Omental fat pad (tissue), 4 donors: Measurements from ENCODE around the gene MYO1E. TPM values are rescaled to one million over a fixed set of nuclear protein-coding genes. Genes with fewer than 3 reads are reported as not detected.
"Not testable (repeated sequence)": the region's sequence is repeated elsewhere in the genome, so short reads cannot be mapped to it uniquely, and the experiment has no call there.

Experiments used
- ATAC-seq: fragments of 150-250 bp; one replicate; pipeline ENCODE4 v1.9.1; 2016; ENCODE audit warnings: mild to moderate bottlenecking, moderate library complexity; ENCODE audit not compliant: low FRiP score
- DNase-seq: peaks from one replicate; pipeline ENCODE4 v3.0.0-alpha.2; 2019; ENCODE audit warnings: low spot score
- CTCF ChIP-seq, 3 donors: fragments of 450-650 bp; IDR thresholded peaks; one replicate each; pipeline ENCODE4 v1.5.1; 2016 to 2017; ENCODE audit warnings: antibody characterized with exemption in 3 of 3, mild to moderate bottlenecking in 3 of 3, moderate library complexity in 2 of 3
- total RNA-seq, 4 donors: library from RNA; depleted of rRNA; stranded (reverse); fragments of >200 nt; gene quantifications; one replicate each; pipeline ENCODE4 v1.1.0, GENCODE V29; 2016

Gene MYO1E
- total RNA-seq, 4 donors from 2014 or later, result 35.7 to 193 (median 68.0) TPM

- TF ChIP-seq CTCF (IDR thresholded peaks at IDR 0.05), result no peak
- no peak for ATAC-seq
These were observed 32.3 kb downstream of the MYO1E start for GRCh38 chr15:59340325-59340724.

GRCh38 chr15:59339252-59339672, 33.4 kb downstream of the MYO1E start:
- no peak for TF ChIP-seq CTCF (IDR thresholded peaks at IDR 0.05)
- DNase-seq (no peak), ATAC-seq (no peak)

More at GRCh38 chr15:59340325-59340724, 32.3 kb downstream of the MYO1E start:
- no peak for DNase-seq

GRCh38 chr15:59338414-59338813, 34.3 kb downstream of the MYO1E start:
- TF ChIP-seq CTCF (IDR thresholded peaks at IDR 0.05), result no peak
- no peak for ATAC-seq

GRCh38 chr15:59336725-59337124, 35.9 kb downstream of the MYO1E start:
- not testable (repeated sequence) for DNase-seq, ATAC-seq

More at GRCh38 chr15:59338414-59338813, 34.3 kb downstream of the MYO1E start:
- DNase-seq, result no peak

GRCh38 chr15:59335207-59335786, 37.4 kb downstream of the MYO1E start:
- no peak for DNase-seq
- no peak for ATAC-seq
- no peak for TF ChIP-seq CTCF (IDR thresholded peaks at IDR 0.05)

- TF ChIP-seq CTCF (IDR thresholded peaks at IDR 0.05), result no peak
- ATAC-seq (no peak), DNase-seq (no peak)
These were observed 38.6 kb downstream of the MYO1E start for GRCh38 chr15:59334076-59334415.

- TF ChIP-seq CTCF (IDR thresholded peaks at IDR 0.05), result no peak
- DNase-seq, result no peak
These were observed 39.1 kb downstream of the MYO1E start for GRCh38 chr15:59333401-59334075.

More at GRCh38 chr15:59333401-59334075, 39.1 kb downstream of the MYO1E start:
- ATAC-seq, result no peak
